Activated naive CD4-positive, alpha-beta T cell treated with Interleukin-2 at 50 U/mL for 16 hours (primary cell): ENCODE results near the gene VPS35.

Experiments
- DNase-seq: peaks from one replicate; pipeline ENCODE4 v3.0.0-alpha.2; 2020

Gene VPS35

DNA sequence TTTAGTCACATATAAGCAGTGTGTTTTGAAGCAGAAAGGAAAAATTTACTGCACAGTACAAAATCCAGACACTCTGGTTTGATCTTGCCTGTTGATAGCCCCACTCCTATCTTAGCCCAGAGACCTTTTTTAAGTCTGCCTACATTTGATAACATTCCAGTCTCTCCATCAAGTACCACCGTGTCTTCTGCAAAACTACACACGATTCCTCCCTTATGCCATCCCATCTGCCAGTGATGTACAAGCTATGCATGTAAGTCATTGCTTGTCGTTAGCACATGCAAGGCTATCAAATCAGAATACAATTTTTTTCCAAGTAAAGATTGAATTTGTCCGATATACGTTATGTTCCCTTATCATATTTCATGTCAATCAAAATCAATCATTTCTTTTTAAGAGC, 82.7 kb downstream of the VPS35 start:
- no peak for DNase-seq
